Measurements from ENCODE around the gene CWF19L2.
"Not testable (repeated sequence)": the region's sequence is repeated elsewhere in the genome, so short reads cannot be mapped to it uniquely, and the experiment has no call there.

Gene CWF19L2

GRCh38 chr11:107457558-107458271 is at the start of gene CWF19L2:
CWF19L2 (minus strand) TSS chr11:107457825; CDS start chr11:107457816, 9 bp downstream.
- peak; percentile 80 for DNase-seq (ENCODE audit: low read depth)

- DNase-seq (ENCODE audit: low read depth), result no peak
These were observed 48.1 kb upstream of the CWF19L2 start for GRCh38 chr11:107505647-107506225.

- no peak for DNase-seq (ENCODE audit: low read depth)
These were observed 47.4 kb upstream of the CWF19L2 start for GRCh38 chr11:107504981-107505380.

- DNase-seq (ENCODE audit: low read depth), result no peak
These were observed 44.1 kb upstream of the CWF19L2 start for GRCh38 chr11:107501713-107502112.

DNA sequence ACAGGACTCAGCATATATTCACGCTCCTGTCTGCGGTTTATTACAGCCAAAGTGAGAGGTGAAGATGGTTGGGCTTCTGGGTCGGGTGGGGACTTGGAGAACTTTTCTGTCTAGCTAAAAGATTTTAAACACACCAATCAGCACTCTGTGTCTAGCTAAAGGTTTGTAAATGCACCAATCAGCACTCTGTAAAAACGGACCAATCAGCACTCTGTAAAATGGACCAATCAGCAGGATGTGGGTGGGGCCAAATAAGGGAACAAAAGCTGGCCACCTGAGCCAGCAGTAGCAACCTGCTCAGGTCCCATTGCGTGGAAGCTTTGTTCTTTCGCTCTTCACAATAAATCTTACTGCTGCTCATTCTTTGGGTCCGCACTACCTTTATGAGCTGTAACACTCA is 39.7 kb upstream of the CWF19L2 start:
- not testable (repeated sequence) for DNase-seq (ENCODE audit: low read depth)

DNA sequence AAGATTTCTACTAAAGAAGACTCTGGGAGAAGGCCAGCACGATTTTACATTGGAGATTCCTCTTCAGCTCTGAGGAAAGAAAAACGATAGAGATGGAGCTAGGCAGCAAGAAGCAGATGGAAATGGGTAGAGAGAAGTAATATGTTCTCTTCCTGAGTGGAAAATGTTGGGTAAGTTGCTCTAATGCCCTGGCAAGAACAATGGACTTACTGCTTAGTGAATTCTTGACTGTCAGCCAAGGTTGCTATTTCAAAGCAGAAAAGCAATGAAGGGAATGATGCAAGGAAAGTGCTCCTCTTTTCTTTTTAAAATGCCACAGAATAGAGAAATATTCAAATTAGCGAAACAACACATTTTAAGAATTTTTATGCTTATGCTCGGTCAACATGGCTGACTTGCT is 38.4 kb upstream of the CWF19L2 start:
- peak; percentile 35 for DNase-seq (ENCODE audit: low read depth)

DNA sequence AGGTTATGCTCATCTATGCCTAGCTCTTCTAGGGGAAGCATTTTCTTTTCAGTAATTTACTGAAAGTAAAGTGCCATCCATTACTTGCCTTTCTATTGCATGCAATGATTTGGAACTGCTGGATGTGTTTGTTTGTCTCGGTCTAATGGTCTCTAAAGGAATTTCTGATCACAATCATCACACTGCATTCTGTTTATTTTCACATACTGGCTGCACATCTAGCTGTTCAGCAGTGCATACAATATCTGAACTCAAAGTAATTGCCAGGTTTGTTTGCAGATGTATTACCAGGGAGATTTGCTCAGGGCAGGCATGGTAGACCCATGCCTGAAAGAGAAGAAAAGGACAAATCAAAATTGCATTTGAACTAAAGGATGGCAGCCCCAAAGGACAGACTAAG is 36.4 kb upstream of the CWF19L2 start:
- no peak for DNase-seq (ENCODE audit: low read depth)

DNA sequence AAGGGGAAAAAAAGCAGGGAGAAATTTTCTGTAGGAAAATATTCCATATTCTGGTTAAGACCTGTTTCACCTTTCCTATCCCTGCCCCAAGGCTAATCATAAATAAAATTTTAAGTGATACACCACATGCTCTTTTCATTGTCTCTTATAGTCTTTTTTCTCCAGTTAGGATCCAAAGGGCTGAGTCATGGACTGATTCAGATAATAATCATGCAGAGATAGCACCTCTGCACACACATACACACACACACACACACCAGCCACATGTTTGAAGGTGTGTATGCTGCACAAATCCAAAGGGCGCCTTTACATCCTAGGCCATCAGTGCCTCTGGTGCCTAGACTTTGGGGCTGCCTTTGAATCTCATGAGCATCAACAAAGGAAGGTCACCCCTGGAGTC is 35.5 kb upstream of the CWF19L2 start:
- DNase-seq (ENCODE audit: low read depth), result peak; percentile 42

DNA sequence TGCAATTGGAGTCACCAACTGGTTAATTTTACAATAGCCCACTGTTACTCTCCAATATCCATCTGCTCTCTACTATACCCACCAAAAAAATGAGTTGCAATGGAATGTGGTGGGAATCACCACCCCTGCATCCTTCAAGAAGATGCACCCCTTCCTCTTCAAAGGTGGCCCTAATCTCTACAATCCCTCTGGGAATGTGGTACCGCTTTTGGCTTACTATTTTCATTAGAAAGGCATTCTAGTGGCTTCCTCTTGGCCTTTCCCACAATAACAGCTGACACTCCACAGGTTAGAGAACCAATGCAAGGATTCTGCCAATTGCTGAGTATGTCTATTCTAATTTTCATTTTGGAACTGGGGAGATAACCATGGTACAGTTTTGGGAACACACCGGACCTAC is 33.2 kb upstream of the CWF19L2 start:
- no peak for DNase-seq (ENCODE audit: low read depth)

GRCh38 chr11:107482234-107482633 is 24.6 kb upstream of the CWF19L2 start:
- no peak for DNase-seq (ENCODE audit: low read depth)

DNA sequence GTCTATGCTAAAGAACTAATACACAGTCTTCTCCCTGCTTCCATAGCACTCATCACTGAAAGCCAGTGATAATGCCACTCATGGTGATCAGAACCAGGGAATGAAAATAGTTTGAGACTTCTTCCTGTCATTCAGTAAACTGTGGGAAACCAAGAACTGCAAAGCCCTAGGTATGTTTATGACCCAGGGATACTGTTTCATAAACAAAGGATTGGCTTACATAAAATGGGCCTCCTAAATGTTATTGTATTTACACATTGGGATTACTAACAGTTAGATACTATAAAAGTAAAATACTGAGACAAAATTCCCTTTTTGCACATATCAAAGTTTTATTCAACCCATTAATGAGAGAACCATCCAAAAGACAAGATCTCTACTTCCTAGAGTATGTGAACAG is 21.3 kb upstream of the CWF19L2 start:
- no peak for DNase-seq (ENCODE audit: low read depth)

DNA sequence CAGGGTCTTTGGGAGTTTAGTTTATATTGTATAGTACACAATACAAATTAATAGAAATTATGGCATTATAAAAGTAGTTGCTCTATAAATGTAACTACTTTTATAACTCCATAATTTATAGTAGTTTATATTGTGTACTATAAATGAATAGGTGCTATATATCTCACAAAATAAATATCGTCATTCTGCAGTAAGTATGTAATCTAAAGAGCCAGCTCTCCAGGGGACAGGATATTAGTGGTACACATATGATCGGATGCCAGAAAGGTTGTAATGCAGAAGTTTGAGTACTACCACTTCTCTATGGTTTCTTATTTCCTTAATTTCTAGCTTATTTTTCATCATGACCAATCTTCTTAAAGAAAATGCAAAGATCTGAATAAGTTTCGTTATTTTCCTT is 20.2 kb upstream of the CWF19L2 start:
- no peak for DNase-seq (ENCODE audit: low read depth)

GRCh38 chr11:107473792-107474191 is 16.2 kb upstream of the CWF19L2 start:
- DNase-seq (ENCODE audit: low read depth), result no peak

DNA sequence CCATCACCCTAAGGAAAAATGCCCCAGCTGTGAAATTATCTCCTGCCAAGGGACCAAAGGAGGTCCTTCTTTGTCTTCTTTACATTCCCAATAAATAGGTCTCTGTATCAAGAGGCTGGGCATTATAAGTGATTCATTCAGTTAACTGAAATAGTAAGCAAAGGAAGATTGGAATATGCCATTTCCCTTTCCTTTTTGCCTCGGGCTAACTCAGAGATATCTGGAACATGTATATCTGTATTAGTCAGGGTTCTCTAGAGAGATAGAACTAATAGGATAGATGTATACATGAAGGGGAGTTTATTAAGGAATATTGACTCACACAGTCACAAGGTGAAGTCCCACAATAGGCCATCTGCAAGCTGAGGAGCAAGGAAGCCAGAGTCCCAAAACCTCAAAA is 15.3 kb upstream of the CWF19L2 start:
- no peak for DNase-seq (ENCODE audit: low read depth)

DNA sequence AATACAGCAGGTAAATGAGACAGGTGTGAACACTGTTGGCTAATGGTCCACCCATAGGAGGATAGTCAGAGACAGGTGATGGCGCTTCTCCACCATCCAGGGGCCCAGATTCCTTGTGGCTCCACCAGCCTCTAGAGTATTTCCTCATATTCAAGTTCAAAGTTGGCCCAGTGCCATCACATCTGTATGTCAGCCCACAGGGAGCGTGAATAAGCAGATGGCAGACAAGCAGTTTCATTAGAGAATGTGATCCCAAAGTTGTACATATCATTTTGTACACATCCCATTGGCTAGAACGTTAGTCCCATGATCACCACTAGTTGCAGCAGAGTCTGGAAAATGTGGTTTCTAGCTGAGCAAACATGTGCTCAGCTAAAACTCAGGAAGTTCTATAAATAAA is 11.0 kb upstream of the CWF19L2 start:
- DNase-seq (ENCODE audit: low read depth), result no peak

- DNase-seq (ENCODE audit: low read depth), result no peak
These were observed 10.1 kb upstream of the CWF19L2 start for GRCh38 chr11:107467696-107468095.

DNA sequence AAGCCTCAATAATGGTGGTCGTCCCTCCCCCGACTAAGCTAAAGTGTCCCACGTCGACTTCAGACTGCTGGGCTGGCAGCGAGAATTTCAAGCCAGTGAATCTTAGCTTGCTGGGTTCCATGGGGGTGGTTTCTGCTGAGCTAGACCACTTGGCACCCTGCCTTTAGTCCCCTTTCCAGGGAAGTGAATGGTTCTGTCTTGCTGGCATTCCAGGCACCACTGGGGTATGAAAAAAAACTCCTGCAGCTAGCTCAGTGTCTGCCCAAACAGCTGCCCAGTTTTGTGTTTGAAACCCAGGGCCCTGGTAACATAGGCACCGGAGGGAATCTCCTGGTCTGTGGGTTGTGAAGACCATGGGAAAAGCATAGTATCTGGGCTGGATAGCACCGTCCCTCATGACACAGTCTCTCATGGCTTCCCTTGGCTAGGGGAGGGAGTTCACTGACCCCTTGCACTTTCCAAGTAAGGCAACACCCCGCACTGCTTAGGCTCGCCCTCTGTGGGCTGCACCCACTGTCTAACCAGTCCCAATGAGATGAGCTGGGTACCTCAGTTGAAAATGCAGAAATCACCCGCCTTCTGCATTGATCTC is 8.7 kb upstream of the CWF19L2 start:
- DNase-seq (ENCODE audit: low read depth), result not testable (repeated sequence)

DNA sequence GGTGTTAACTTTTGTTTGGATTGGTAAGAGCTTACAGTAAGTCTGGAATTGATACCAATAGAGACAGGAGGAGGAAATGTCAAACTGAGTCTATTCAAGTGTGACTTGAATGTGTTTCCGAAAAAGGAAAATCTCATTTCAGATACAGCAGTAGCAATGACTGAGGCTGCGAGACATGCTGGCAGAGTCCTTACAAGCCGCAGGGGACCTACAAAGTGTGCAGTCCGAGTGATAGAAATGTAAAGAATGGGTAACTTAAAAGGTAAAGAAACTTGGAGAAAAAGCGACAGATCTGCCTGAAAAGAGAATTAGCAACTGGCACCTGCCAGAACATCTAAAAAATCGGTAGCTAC is 444 bp downstream of the CWF19L2 start:
- no peak for DNase-seq (ENCODE audit: low read depth)

- no peak for DNase-seq (ENCODE audit: low read depth)
These were observed 3.9 kb downstream of the CWF19L2 start for GRCh38 chr11:107453594-107454286.

- DNase-seq (ENCODE audit: low read depth), result no peak
These were observed 10.7 kb downstream of the CWF19L2 start for GRCh38 chr11:107446822-107447431.

GRCh38 chr11:107442715-107443215 is 14.9 kb downstream of the CWF19L2 start:
- no peak for DNase-seq (ENCODE audit: low read depth)

- DNase-seq (ENCODE audit: low read depth), result no peak
These were observed 17.9 kb downstream of the CWF19L2 start for GRCh38 chr11:107439586-107440167.

All from non-pigmented ciliary epithelial cell (primary cell).